ENCODE measurements around the gene KRT31.
"Not testable (repeated sequence)": the region's sequence is repeated elsewhere in the genome, so short reads cannot be mapped to it uniquely, and the experiment has no call there.

The KRT31 gene

DNA sequence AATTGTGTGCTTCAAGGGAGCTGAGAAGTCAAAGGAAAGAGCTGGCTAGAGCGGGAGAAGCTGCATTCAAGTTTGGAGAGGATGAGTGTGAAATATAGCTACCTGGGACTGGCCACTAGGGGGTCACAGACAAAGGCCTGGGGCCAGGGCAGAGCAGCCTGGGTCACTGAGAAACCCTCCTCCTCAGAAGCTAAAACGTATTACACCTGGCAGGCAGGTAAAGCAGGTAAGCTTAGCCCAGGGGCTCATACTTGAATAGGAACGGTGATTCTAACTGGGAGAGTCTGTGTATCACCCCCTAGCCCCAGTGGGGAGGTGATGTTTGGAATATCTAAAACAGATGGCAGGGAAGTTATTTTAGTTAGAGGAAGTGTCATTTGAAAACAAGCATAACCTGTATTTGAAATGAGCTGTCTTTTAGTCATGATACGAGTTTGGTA lies 20.2 kb upstream of the KRT31 start:
- no peak for DNase-seq (ENCODE audit: low spot score)

DNA sequence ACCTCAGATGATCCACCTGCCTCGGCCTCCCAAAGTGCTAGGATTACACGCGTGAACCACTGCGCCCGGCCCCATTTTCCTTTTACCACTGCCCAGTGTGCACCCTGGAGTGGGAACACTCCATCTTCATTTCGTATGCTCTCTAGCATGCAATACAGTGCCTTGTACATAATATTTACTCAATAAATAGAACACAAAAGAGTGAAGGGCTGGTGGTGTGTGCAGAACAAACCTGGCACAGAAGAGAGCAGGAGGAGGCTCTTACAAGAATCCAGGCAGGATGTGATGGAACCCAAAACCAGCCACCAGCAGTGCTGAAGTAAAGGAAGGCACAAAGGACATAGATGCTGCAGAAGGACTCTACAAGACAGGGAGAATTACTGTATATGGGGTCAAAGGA lies 19.7 kb upstream of the KRT31 start:
- DNase-seq (ENCODE audit: low spot score): no peak

DNA sequence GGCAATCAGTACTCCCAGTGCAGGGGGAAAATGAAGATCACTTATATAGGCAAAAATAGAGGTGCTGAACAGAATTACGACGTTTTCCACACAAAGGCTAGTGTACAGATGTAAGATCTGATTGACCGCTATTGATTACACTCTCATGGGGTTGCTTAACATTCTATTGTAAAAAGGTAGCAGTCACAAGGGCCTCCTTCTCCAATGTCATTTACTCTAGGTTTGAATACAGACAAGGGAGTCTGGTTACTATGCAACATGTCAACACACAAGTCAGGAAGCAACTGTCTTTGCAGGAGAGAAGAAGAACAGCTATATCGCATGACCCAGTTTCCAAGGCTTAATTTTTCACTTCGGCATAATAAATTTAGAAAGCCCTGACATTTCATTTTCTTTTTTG lies 19.1 kb upstream of the KRT31 start:
- DNase-seq (ENCODE audit: low spot score): no peak

DNA sequence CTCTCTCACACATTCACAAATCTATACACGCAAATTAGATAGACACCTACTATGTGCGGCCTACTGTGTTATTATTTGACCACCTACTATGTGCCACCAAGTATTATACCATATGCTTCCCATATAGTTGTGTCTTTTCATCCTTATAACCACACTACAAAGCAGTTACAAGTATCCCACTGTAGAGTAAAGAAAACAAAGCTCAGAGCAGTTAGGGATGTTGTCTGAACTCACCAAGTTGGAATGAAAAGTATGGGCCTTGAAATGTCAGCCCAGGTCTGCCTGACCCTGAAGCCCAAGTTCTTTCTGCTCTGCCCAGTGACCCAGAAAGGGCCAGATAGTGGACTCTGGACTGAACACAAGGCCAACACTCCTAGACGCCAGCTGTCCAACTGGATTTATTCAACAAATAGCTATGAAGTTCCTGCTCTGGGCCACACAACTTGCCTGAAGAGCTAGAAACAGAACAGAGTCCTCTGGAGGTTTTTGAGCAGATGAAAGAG lies 18.5 kb upstream of the KRT31 start:
- DNase-seq (ENCODE audit: low spot score): no peak

DNA sequence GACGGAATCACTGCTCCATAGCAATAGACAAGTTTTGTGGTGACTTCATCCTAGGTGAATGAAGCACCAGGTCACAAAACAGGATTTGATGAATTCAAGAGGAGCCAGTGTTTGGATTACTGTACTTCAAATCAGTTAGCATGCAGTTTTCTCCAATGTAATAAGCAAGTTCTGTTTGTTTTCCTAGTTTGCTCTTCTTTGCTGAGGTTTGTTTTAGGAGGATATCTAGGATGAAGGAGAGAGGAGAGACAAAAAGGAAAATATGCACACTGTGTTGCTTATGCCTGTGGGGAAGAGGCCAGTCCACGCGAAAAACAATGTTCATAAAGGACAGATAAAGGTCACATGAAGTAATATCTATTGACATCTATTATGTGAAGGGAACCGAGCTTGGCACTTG lies 18.0 kb upstream of the KRT31 start:
- no peak for DNase-seq (ENCODE audit: low spot score)

DNA sequence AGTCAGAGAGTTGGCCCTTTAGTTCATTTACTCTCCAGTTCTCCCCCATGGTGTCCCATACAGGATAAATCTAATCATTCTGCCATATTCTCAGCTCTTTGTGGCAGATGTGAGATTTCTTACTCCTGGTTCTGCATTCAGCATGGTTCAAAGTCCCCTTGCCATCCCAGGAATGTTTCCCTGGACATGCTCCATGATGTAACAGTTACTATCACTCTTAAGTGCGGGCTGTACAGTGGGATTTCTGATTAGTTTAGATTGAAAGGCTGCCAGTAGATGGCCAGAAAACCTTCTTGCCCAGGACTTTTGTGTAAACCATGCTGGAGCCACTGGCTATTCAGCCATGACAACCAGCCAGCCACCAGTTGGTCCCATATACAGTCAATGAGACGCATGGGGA lies 16.6 kb upstream of the KRT31 start:
- no peak for DNase-seq (ENCODE audit: low spot score)

DNA sequence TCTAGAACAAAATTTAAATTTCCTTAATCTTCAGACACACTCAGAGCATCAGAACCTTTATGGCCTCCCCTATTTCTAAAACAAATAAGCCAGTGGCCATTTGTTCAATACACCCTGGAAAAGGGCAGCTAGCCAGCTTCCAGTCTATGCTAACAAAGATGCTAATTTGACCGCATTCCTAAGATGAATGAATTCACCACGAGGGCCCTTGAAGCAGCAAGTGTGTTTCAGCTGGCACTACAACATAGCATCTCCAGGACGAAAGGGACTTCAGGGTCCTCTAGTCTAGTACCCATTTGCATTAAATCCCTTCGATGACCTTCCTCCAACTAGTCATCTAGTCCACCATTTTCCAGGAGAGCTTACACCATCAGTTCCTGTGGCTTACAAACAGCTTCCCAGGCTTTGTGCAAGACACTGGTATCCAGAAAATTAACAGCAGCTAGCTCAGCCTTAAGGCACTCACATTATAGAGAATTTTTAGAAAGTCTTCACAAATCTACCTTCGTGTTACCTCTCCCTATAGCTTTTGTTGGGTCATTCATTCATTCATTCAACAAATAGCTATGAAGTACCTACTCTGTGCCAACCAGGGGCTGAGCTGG lies 16.0 kb upstream of the KRT31 start:
- no peak for DNase-seq (ENCODE audit: low spot score)

DNA sequence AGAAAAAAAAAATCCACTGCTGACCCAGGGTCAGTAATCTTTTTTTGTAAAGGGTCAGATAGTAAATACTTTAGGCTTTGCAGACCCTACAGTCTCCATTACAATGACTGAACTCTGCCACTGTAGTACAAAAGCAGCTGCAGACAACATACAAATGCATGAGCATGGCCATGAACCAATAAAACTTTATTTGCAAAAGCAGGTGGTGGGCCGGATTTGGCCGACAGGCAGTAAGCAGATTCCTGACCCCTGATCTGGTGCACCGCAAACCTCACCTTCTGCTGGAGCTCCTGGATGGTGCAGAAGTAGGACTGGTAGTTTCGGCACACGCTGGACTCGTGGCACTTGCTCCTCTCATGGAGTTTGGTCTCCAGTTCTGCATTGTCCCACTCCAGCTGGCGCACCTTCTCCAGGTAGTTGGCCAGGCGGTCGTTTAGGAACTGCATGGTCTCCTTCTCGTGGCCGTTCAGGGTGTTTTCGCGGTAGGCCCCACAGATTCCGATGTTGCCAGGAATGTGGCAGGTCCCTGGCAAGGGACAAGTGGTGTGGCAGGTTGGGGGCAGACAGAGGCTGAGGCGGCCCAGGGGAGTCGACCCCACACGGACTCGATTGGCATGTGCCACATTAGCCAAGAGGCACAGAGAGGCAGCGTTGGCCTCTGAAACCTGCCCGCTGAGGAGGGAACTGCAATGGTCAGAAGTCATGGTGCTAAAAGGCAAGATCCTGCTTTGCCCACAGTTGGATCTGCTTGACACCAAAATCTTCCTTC lies 13.8 kb upstream of the KRT31 start:
- no peak for DNase-seq (ENCODE audit: low spot score)

DNA sequence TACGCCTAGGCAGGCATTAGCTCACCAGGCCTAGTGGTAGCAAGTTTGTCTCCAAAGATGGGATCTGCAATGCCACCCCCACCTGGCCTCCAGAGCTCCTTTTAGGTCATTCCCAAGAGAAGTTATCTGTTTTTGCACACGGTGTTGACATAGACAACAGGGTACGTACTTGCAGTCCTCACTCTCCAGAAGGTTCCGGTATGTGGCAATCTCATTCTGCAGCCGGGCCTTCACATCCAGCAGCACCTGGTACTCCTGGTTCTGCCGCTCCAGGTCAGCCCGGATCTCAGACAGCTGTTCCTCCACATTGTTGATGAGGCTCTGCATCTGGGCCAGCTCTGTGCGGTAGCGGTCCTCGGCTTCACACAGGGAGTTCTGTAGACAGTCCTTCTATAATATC lies 9.8 kb upstream of the KRT31 start:
- no peak for DNase-seq (ENCODE audit: low spot score)

DNA sequence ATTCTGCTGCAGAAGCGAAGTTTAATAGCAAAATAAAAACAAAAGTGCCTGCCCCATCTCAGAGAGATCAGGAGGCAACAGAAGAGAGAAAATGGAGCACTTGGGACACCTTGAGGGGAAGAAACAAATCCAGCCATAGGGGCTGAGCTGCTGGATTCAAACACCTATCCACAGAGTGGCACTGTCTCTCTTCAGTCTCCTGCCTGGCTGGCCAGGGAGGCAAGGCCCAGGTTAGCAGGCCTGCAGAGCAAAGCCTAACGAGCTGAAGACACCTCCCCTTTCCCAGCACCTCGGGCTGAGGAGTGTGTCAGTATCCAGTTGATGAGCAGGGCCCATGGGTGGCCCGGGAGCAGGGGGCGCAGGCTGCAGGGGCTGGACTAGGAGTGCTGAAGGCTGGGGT lies 8.8 kb upstream of the KRT31 start:
- DNase-seq (ENCODE audit: low spot score): no peak

DNA sequence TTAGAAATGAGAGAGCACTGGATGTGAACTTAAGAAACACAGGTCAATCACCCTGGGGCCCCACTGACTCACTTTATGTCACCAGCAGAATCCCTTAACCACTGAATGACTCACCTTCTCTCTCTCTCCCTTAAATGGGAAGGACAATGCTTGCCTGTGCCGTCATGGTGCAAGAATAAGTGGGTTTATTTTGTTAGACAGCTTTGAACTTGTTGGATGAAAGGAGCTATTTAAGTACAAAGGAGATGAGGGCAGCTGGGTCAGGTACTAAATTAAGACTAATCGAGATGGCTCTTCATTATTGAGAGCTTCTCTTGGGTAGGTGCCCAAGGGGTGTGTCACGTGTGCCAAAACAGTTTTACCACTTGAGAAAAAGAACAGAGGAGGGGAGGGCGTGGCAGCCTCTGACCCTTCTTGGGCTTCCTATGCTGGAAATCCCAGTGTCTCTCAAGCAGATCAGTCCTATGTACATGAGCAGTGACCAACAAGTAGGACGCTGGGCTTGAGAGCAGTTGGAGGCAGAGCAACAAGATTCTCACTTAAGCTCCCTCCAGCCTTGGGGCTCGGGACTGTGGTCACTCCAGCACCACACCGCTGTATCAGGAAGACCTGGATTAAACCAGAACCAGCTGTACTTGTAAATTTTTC lies 6.7 kb upstream of the KRT31 start:
- peak; percentile 69 for DNase-seq (ENCODE audit: low spot score)

DNA sequence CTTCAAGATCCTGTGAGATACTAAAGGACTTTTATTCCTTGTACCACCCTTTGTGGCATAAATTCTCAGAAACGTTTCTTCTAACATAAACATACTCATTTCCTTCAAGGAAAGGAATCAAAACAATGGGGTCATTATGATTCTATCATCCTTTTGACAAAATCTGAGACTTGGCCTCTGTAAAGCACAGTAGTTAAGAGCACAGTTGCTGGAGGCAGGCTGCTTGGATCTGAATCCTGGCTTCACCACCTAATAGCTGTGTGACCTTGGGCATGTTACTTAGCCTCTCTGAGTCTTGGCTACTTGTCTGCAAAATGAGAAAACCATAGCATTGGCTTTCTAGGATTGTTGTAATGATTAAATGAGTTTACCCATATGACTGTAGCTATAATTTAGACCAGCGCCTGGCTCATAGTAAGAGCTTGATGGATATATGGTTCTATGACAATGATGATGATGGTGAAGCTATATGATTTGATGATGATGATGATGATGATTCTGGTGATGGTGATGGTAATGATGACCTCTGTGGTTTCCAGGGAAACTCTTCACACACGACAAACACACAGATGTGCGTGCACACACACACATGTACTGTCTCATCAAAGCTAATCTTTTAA lies 6.1 kb upstream of the KRT31 start:
- no peak for DNase-seq (ENCODE audit: low spot score)

DNA sequence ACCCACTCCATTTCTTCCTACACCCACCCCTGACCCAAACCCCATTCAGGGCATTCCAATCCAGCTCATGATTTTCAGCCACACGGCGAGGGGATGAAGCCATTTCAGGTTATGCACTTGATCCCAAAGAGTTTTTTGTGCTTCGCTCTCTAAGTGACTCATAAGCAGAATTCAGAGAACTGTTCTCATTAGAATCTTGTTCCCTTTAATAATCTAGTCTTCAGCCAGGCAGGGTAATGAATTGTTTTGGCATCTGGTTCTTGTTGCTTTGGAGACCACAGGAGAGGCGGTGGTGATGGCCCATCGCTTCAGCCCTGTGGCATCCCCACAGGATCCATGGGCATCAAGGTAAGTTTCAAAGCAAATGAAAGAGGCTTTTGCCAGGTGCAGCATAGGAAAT lies 4.8 kb upstream of the KRT31 start:
- DNase-seq (ENCODE audit: low spot score): no peak

DNA sequence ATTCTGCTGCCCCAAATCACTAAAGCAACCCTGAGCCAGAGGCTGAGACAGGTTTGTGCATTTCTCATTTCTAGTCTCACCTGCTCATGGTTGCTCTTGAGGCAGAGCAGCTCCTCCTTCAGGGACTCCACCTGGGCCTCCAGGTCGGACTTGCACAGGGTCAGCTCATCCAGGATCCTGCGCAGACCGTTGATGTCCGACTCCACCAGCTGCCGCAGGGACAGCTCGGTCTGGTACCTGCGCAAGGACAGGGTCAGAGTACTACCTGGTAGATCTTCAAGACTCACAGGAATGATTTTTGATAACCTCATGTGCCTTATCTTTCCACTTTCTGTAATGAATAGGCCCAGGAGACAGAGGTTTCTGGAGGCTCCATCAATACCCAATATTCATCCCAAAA lies 1.1 kb downstream of the KRT31 start:
- no peak for DNase-seq (ENCODE audit: low spot score)

DNA sequence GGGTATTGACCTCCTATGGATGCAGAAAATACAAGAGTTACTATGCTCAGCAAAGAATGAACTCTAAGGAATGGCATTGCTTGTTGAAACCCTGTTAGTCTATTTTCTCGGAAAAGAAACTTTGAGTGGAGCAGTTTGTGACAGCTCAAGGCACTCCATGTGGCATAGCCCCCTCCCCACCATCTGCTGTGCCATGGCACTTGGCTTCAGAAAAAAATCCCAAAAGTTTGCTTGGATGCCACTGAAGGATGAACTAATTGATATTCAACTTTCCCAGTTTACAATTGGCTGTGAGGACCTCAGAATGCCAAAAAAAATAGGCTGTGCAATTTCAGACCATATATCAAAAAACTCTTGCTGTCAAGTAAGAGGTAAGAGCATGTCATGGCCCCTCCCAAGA lies 1.8 kb downstream of the KRT31 start:
- no peak for DNase-seq (ENCODE audit: low spot score)

DNA sequence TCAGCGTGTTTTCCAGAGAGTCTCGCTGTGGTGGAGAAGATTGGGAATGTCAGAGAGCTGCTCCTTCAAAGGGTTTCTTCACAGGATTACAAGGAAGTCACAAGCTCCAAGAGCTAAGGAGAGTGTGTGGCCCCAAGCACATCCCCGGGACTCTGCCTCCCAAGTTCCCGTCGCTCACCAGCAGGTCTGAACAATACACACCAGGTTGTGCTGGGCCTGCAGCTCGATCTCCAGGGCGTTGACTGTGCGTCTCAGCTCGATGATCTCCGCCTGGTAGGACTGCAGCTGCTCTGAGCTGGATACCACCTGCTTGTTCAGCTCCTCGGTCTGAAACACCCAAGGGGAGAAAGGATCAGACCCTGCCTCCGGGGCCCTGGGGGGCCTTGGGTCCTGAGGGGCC lies 2.4 kb downstream of the KRT31 start:
- DNase-seq (ENCODE audit: low spot score): not testable (repeated sequence)

DNA sequence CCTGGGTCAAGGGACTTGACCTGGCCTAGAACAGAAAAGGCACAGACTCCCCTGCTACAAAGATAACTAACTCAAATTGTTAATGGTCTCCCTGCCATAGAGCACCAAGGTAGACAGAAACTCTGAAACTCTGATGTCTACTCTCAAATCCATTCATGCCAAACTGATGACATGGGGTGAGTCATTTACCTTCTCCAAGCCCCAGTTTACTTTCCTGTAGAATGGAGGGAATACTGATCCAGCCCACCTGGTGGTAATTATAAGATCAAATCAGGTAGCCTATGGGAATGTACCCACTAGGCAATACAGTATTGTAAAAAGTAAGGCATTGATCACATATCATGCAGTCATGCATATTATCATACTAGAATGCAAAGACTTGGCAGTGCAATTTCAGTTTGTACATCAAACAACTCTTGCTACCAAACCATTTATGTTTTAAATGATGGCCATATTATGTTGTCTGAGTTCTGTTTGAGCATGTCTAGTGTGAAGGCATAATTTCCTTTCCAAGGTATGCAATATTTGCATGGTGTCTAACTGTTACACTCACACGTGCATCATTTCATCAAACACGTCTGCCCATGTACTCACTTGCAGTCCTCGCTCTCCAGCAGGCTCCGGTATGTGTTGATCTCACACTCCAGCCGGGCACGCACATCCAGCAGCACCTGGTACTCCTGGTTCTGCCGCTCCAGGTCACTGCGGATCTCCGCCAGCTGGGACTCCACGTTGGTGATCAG lies 3.0 kb downstream of the KRT31 start:
- no peak for DNase-seq (ENCODE audit: low spot score)

DNA sequence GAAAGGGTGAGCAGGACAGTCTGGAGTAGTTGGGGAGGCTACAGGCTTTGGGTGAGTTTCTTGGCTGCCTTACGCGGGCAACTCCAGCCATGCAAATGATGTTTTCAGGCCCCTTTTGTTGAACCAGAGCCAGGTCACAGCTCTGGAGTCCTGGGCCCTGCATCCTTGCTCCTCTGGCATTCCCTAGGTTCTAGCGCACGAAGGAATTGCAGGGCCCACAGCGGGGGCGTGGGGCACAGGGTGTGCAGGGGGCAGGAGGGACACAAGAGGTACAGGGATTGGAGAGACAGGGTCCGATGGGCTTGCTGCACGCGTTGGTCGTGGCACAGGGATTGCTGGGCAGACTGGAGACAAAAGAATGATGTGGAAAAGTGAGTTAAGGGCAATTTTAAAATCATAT lies 3.6 kb downstream of the KRT31 start:
- no peak for DNase-seq (ENCODE audit: low spot score)

DNA sequence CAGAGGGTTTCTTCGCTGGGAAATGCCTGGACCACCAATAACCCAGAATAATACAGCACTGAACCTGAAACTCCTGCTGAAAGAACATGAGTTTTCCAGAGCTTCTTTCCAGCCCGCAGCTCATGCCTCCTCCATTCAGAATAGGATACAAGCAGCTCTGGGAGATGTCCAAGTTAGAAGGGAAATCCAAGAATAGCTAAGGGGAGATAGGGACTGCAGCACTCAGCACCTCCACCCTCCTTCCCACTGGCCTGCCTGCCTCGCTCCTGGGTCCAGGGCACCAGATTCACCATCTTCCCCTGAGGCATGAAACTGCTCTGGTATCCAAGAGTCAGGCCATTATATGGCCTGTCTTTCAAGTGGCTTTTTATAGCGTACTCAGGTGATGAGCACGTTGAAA lies 4.1 kb downstream of the KRT31 start:
- DNase-seq (ENCODE audit: low spot score): no peak

DNA sequence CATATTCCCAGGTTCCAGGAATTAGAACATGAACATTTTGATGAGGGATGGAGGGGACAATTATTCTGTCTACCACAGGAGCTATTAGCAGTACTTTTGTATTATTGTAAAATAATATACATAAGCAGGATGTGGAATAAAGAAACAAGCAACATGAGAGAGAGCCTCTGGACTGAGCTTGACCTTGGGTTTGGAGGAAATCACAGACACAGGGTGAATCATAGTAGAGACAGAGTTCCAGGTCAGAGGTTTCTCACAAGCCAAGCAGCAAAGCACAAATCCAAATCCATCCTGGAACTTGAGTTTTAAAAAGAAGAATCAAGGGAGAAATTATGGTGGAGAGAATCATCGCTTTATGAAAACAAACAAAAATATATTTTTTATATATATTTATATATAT lies 5.1 kb downstream of the KRT31 start:
- no peak for DNase-seq (ENCODE audit: low spot score)

DNA sequence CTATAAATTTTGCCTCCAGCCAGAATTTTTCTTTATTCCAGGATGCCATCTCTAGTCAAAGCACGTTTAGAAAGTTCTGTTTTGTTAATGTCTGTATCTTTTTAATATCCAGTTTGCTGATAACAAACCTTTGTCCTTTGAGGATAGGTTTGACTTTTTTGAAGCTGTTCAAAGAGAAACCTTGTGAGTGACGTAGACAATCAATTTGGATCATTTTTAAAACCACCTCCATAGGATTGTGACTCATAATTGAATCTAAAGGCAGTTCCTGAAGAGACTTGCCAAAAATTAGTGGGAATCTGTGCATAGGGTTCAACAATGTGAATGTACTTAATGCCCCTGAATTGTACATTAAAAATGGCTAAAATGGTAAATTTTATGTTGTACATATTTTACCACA lies 5.9 kb downstream of the KRT31 start:
- DNase-seq (ENCODE audit: low spot score): no peak

DNA sequence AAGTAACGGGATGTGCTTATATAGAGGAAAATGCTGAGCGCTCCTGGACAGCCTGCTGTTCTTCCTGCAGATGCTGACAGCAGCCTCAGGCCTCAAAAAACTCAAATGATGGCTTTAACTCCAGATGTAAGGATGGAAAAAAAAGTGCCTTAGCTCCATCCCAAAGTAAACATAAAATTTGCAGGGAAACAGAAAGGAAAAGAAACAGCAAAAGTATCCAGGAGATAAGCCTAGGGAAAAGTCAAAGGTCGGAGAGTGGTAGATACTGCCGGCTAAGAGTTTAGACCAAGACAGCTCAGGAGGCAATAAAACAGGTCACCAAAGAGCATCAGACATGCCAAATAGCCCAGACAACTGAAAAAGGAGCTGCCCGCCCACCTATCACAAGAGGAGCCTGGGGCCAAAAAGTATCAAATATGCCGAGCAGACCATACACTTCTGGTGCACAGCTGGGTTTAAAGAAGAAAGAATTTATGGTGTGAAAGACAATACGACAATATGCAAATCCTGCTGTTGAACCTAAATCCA lies 6.9 kb downstream of the KRT31 start:
- no peak for DNase-seq (ENCODE audit: low spot score)
